H9 (cell line): ENCODE data around the gene CASP14. TPM values are rescaled to one million over a fixed set of nuclear protein-coding genes. Genes with fewer than 3 reads are reported as not detected.

Experiments used
- DNase-seq: peaks from one replicate; pipeline ENCODE4 v3.0.0-alpha.2; 2017
- H2AFZ ChIP-seq: one replicate; pipeline ENCODE4 v1.6.1; 2013; ENCODE audit warnings: mild to moderate bottlenecking, low read length, control low read depth, moderate library complexity
- H2AK5ac ChIP-seq: 2 replicates; pipeline ENCODE4 v1.6.1; 2013; ENCODE audit warnings: low read length, control low read depth, mixed read lengths; ENCODE audit not compliant: insufficient read length
- H2BK120ac ChIP-seq: one replicate; pipeline ENCODE4 v1.6.1; 2013; ENCODE audit warnings: low read depth, mild to moderate bottlenecking, low read length, control low read depth, inconsistent platforms; ENCODE audit not compliant: poor library complexity, severe bottlenecking
- H2BK12ac ChIP-seq: 2 replicates; pipeline ENCODE4 v1.6.1; 2013; ENCODE audit warnings: low read length, control low read depth, mixed read lengths, low read depth; ENCODE audit not compliant: insufficient read length
- H2BK15ac ChIP-seq: 2 replicates; pipeline ENCODE4 v1.6.1; 2013; ENCODE audit warnings: low read depth, low read length, control low read depth
- H2BK20ac ChIP-seq: one replicate; pipeline ENCODE4 v1.6.1; 2013; ENCODE audit warnings: low read depth, mild to moderate bottlenecking, low read length, control low read depth, inconsistent platforms; ENCODE audit not compliant: poor library complexity, severe bottlenecking
- H2BK5ac ChIP-seq: 2 replicates; pipeline ENCODE4 v1.6.1; 2013; ENCODE audit warnings: low read length, control low read depth, mixed read lengths; ENCODE audit not compliant: insufficient read length
- H3K14ac ChIP-seq: 2 replicates; pipeline ENCODE4 v1.6.1; 2013; ENCODE audit warnings: low read length, control low read depth; ENCODE audit not compliant: insufficient read depth
- H3K18ac ChIP-seq: 2 replicates; pipeline ENCODE4 v1.6.1; 2013; ENCODE audit warnings: low read depth, mild to moderate bottlenecking, mixed read lengths, low read length, control low read depth; ENCODE audit not compliant: insufficient read length
- H3K23ac ChIP-seq: 2 replicates; pipeline ENCODE4 v1.6.1; 2013; ENCODE audit warnings: low read length, control low read depth, mixed read lengths, low read depth; ENCODE audit not compliant: insufficient read length
- H3K23me2 ChIP-seq: 2 replicates; pipeline ENCODE4 v1.6.1; 2013; ENCODE audit warnings: low read depth, mild to moderate bottlenecking, mixed read lengths, low read length, control low read depth; ENCODE audit not compliant: insufficient read length, poor library complexity, severe bottlenecking
- H3K27ac ChIP-seq: 2 replicates; pipeline ENCODE4 v1.5.1; 2013; ENCODE audit warnings: low read length, control low read depth, mixed read lengths, low read depth; ENCODE audit not compliant: insufficient read length
- H3K27me3 ChIP-seq: 2 replicates; pipeline ENCODE4 v1.6.1; 2013; ENCODE audit warnings: low read length, control low read depth, inconsistent platforms; ENCODE audit not compliant: insufficient read depth
- H3K4ac ChIP-seq: 2 replicates; pipeline ENCODE4 v1.6.1; 2013; ENCODE audit warnings: low read depth, mild to moderate bottlenecking, control low read depth, inconsistent platforms, low read length, moderate library complexity
- H3K4me1 ChIP-seq: 2 replicates; pipeline ENCODE4 v1.6.1; 2013; ENCODE audit warnings: low read length, control low read depth, inconsistent platforms; ENCODE audit not compliant: insufficient read depth
- H3K4me2 ChIP-seq: 2 replicates; pipeline ENCODE4 v1.6.1; 2013; ENCODE audit warnings: low read length, control low read depth, mixed read lengths; ENCODE audit not compliant: insufficient read length, insufficient read depth
- H3K56ac ChIP-seq: 2 replicates; pipeline ENCODE4 v1.6.1; 2013; ENCODE audit warnings: low read depth, mild to moderate bottlenecking, mixed read lengths, low read length, control low read depth; ENCODE audit not compliant: insufficient read length
- H3K79me1 ChIP-seq: 2 replicates; pipeline ENCODE4 v1.6.1; 2013; ENCODE audit warnings: low read depth, mild to moderate bottlenecking, moderate library complexity, low read length, control low read depth, inconsistent platforms; ENCODE audit not compliant: insufficient read depth, poor library complexity, severe bottlenecking
- H3K79me2 ChIP-seq: 2 replicates; pipeline ENCODE4 v1.6.1; 2013; ENCODE audit warnings: low read length, control low read depth, inconsistent platforms; ENCODE audit not compliant: insufficient read depth
- H3K9ac ChIP-seq: 2 replicates; pipeline ENCODE4 v1.6.1; 2013; ENCODE audit warnings: low read length, control low read depth, mixed read lengths; ENCODE audit not compliant: insufficient read length; ENCODE audit errors: extremely low read depth
- H3K9me3 ChIP-seq: one replicate; pipeline ENCODE4 v1.6.1; 2013; ENCODE audit warnings: low read depth, low read length, inconsistent platforms; ENCODE audit not compliant: control insufficient read depth
- H3T11ph ChIP-seq: one replicate; pipeline ENCODE4 v1.6.1; 2013; ENCODE audit warnings: mild to moderate bottlenecking, low read length, control low read depth, inconsistent platforms
- H4K20me1 ChIP-seq: one replicate; pipeline ENCODE4 v1.6.1; 2013; ENCODE audit not compliant: control insufficient read depth, insufficient read length, insufficient read depth
- H4K5ac ChIP-seq: 2 replicates; pipeline ENCODE4 v1.6.1; 2013; ENCODE audit warnings: low read depth, mild to moderate bottlenecking, mixed read lengths, low read length, control low read depth; ENCODE audit not compliant: insufficient read length
- H4K8ac ChIP-seq: replicated peaks from 2 replicates; pipeline ENCODE4 v1.6.1; 2013; ENCODE audit warnings: low read length, control low read depth, mixed read lengths, low read depth; ENCODE audit not compliant: insufficient read length
- H4K91ac ChIP-seq: 2 replicates; pipeline ENCODE4 v1.6.1; 2013; ENCODE audit warnings: low read depth, mild to moderate bottlenecking, moderate library complexity, mixed read lengths, low read length, control low read depth; ENCODE audit not compliant: insufficient read length
- H3K27ac Mint-ChIP-seq, 3 experiments: 2 replicates in 2 of 3; 3 replicates in 1 of 3; pipeline ENCODE4 v1.8.0; 2020 to 2021; ENCODE audit warnings: mixed read lengths in 3 of 3, mild to moderate bottlenecking in 1 of 3, moderate library complexity in 1 of 3
- H3K27me3 Mint-ChIP-seq: 2 replicates; pipeline ENCODE4 v1.8.0; 2021; ENCODE audit warnings: low read depth, mild to moderate bottlenecking, moderate library complexity, mixed read lengths
- H3K36me3 Mint-ChIP-seq, 3 experiments: 2 replicates in 2 of 3; 3 replicates in 1 of 3; pipeline ENCODE4 v1.8.0; 2020 to 2021; ENCODE audit warnings: low read depth in 3 of 3, mixed read lengths in 3 of 3; ENCODE audit not compliant: insufficient read depth in 1 of 3
- H3K4me1 Mint-ChIP-seq, 2 experiments: 2 replicates each; pipeline ENCODE4 v1.8.0; 2020; ENCODE audit warnings: mixed read lengths in 2 of 2
- H3K4me3 Mint-ChIP-seq, 2 experiments: 2 replicates in 1 of 2; 3 replicates in 1 of 2; pipeline ENCODE4 v1.8.0; 2020 to 2021; ENCODE audit warnings: mild to moderate bottlenecking in 2 of 2, mixed read lengths in 2 of 2, moderate library complexity in 1 of 2
- H3K9me3 Mint-ChIP-seq, 2 experiments: 2 replicates in 1 of 2; 3 replicates in 1 of 2; pipeline ENCODE4 v1.8.0; 2020; ENCODE audit warnings: mild to moderate bottlenecking in 2 of 2, mixed read lengths in 2 of 2, moderate library complexity in 1 of 2
- CTCF ChIP-seq: fragments of 200-600 bp; sonication (generic); conservative IDR thresholded peaks from 3 replicates; pipeline ENCODE4 v1.8.0; 2021; ENCODE audit warnings: antibody characterized with exemption, mild to moderate bottlenecking
- WGBS: extraction: QIAGEN DNeasy Blood & Tissue Kit; methylation state at CpG from one replicate; pipeline ENCODE4 v1.1.7; 2013; ENCODE audit warnings: missing lambda C conversion rate, low lambda C conversion rate, mixed read lengths; ENCODE audit not compliant: insufficient read length; ENCODE audit errors: extremely low coverage; 5-methylcytosine and 5-hydroxymethylcytosine counted together
- total RNA-seq: library from RNA; stranded (reverse); gene quantifications from 2 replicates; pipeline ENCODE4 v1.2.1, GENCODE V29; 2021

The CASP14 gene
- total RNA-seq, 1 experiment from 2014 or later, result not detected

- H3K27me3 ChIP-seq, result no peaks in the 10 kb centered on the region
- no peak overlapping the region for H3K56ac ChIP-seq
- H4K8ac ChIP-seq, result no peak overlapping the region
- no peaks in the 10 kb centered on the region for H3K9me3 ChIP-seq
- no peak overlapping the region for H2AK5ac ChIP-seq
- H3K27ac ChIP-seq, result no peak overlapping the region
- H3K4me3 Mint-ChIP-seq, result no peak overlapping the region
- no peak overlapping the region for H2BK12ac ChIP-seq
- H3K79me2 ChIP-seq, result no peaks in the 10 kb centered on the region
- H3K14ac ChIP-seq, result no peak overlapping the region
- no peaks in the 10 kb centered on the region for H3K79me1 ChIP-seq
- no peak for DNase-seq
- no peaks in the 10 kb centered on the region for H4K20me1 ChIP-seq
- no peak overlapping the region for H3K4me2 ChIP-seq
- H4K91ac ChIP-seq, result no peak overlapping the region
- H3K9ac ChIP-seq, result no peak overlapping the region
- peaks cover 0 to 34% (median 8%) of the 10 kb centered on the region in 3 experiments; a peak in 4 of 7 replicates for H3K36me3 Mint-ChIP-seq
- WGBS, result no CpG with 5 or more reads among the region's 11 CpGs
- no peak overlapping the region for H3K4ac ChIP-seq
- no peaks in the 10 kb centered on the region for H3K23me2 ChIP-seq
- H2BK120ac ChIP-seq, result no peak overlapping the region
- no peak overlapping the region for H2BK15ac ChIP-seq
- H2BK5ac ChIP-seq, result no peak overlapping the region
- peaks cover 17 to 96% of the 10 kb centered on the region in 2 experiments for H3K9me3 Mint-ChIP-seq
- no peak overlapping the region for H2BK20ac ChIP-seq
- peaks cover 1% of the 10 kb centered on the region for H3K27me3 Mint-ChIP-seq
- H3K4me1 ChIP-seq, result no peaks in the 10 kb centered on the region
- H3K18ac ChIP-seq, result no peak overlapping the region
- H3T11ph ChIP-seq, result no peak overlapping the region
- H3K4me1 Mint-ChIP-seq, result no peaks in the 10 kb centered on the region
- TF ChIP-seq CTCF, result no peak
- no peak overlapping the region for H4K5ac ChIP-seq
- H3K27ac Mint-ChIP-seq, result no peak overlapping the region
- H2AFZ ChIP-seq, result no peak overlapping the region
- H3K23ac ChIP-seq, result no peak overlapping the region
Observed at GRCh38 chr19:15047680-15048079, 1.6 kb upstream of the CASP14 start.
